ENCODE data around the gene CBR4.

Gene CBR4

GRCh38 chr4:169033660-169034059, 23.6 kb upstream of the CBR4 start:
- no peak for DNase-seq (ENCODE audit: low read depth, low spot score)

- DNase-seq (ENCODE audit: low read depth, low spot score): no peak
Observed at GRCh38 chr4:169032883-169033645, 23.0 kb upstream of the CBR4 start.

GRCh38 chr4:169032194-169032593, 22.1 kb upstream of the CBR4 start:
- DNase-seq (ENCODE audit: low read depth, low spot score): no peak

GRCh38 chr4:169031392-169031791, 21.3 kb upstream of the CBR4 start:
- DNase-seq (ENCODE audit: low read depth, low spot score): no peak

- no peak for DNase-seq (ENCODE audit: low read depth, low spot score)
Observed at GRCh38 chr4:169030562-169030982, 20.5 kb upstream of the CBR4 start.

- no peak for DNase-seq (ENCODE audit: low read depth, low spot score)
Observed at GRCh38 chr4:169029947-169030346, 19.9 kb upstream of the CBR4 start.

GRCh38 chr4:169027663-169028062, 17.6 kb upstream of the CBR4 start:
- DNase-seq (ENCODE audit: low read depth, low spot score): no peak

GRCh38 chr4:169025184-169025583, 15.1 kb upstream of the CBR4 start:
- DNase-seq (ENCODE audit: low read depth, low spot score): no peak

GRCh38 chr4:169024762-169025161, 14.7 kb upstream of the CBR4 start:
- no peak for DNase-seq (ENCODE audit: low read depth, low spot score)

GRCh38 chr4:169018406-169018805, 8.4 kb upstream of the CBR4 start:
- no peak for DNase-seq (ENCODE audit: low read depth, low spot score)

GRCh38 chr4:169017971-169018370, 7.9 kb upstream of the CBR4 start:
- DNase-seq (ENCODE audit: low read depth, low spot score): no peak

GRCh38 chr4:169015186-169015623, 5.2 kb upstream of the CBR4 start:
- DNase-seq (ENCODE audit: low read depth, low spot score): no peak

- no peak for DNase-seq (ENCODE audit: low read depth, low spot score)
Observed at GRCh38 chr4:169014586-169014985, 4.5 kb upstream of the CBR4 start.

- DNase-seq (ENCODE audit: low read depth, low spot score): no peak
Observed at GRCh38 chr4:169013396-169013795, 3.3 kb upstream of the CBR4 start.

GRCh38 chr4:169012049-169012448, 2.0 kb upstream of the CBR4 start:
- DNase-seq (ENCODE audit: low read depth, low spot score): no peak

GRCh38 chr4:169009286-169010124, 550 bp downstream of the CBR4 start:
- DNase-seq (ENCODE audit: low read depth, low spot score): no peak

- no peak for DNase-seq (ENCODE audit: low read depth, low spot score)
Observed at GRCh38 chr4:169005453-169006099, 4.5 kb downstream of the CBR4 start.

GRCh38 chr4:169000315-169000714, 9.7 kb downstream of the CBR4 start:
- no peak for DNase-seq (ENCODE audit: low read depth, low spot score)

- no peak for DNase-seq (ENCODE audit: low read depth, low spot score)
Observed at GRCh38 chr4:168999809-169000208, 10.2 kb downstream of the CBR4 start.

GRCh38 chr4:168998596-168998995, 11.5 kb downstream of the CBR4 start:
- DNase-seq (ENCODE audit: low read depth, low spot score): no peak

GRCh38 chr4:168995537-168996295, 14.3 kb downstream of the CBR4 start:
- no peak for DNase-seq (ENCODE audit: low read depth, low spot score)

GRCh38 chr4:168994958-168995357, 15.1 kb downstream of the CBR4 start:
- DNase-seq (ENCODE audit: low read depth, low spot score): no peak

All from iPS DF 19.7 (cell line).